ENCODE results near the gene CDKN1B. TPM values are rescaled to one million over a fixed set of nuclear protein-coding genes. Genes with fewer than 3 reads are reported as not detected.

CDKN1B gene
- total and polyA plus RNA-seq, 2 of the 13 experiments (the other 11 are each of a cell fraction or from before 2014, with no cell fraction given): 20.1 to 37.2 TPM

DNA sequence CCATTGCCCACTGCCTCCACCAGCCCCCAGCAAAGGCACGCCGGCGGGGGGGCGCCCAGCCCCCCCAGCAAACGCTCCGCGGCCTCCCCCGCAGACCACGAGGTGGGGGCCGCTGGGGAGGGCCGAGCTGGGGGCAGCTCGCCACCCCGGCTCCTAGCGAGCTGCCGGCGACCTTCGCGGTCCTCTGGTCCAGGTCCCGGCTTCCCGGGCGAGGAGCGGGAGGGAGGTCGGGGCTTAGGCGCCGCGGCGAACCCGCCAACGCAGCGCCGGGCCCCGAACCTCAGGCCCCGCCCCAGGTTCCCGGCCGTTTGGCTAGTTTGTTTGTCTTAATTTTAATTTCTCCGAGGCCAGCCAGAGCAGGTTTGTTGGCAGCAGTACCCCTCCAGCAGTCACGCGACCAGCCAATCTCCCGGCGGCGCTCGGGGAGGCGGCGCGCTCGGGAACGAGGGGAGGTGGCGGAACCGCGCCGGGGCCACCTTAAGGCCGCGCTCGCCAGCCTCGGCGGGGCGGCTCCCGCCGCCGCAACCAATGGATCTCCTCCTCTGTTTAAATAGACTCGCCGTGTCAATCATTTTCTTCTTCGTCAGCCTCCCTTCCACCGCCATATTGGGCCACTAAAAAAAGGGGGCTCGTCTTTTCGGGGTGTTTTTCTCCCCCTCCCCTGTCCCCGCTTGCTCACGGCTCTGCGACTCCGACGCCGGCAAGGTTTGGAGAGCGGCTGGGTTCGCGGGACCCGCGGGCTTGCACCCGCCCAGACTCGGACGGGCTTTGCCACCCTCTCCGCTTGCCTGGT, at the start of gene CDKN1B (continued):
- TF ChIP-seq, protein P1, sequence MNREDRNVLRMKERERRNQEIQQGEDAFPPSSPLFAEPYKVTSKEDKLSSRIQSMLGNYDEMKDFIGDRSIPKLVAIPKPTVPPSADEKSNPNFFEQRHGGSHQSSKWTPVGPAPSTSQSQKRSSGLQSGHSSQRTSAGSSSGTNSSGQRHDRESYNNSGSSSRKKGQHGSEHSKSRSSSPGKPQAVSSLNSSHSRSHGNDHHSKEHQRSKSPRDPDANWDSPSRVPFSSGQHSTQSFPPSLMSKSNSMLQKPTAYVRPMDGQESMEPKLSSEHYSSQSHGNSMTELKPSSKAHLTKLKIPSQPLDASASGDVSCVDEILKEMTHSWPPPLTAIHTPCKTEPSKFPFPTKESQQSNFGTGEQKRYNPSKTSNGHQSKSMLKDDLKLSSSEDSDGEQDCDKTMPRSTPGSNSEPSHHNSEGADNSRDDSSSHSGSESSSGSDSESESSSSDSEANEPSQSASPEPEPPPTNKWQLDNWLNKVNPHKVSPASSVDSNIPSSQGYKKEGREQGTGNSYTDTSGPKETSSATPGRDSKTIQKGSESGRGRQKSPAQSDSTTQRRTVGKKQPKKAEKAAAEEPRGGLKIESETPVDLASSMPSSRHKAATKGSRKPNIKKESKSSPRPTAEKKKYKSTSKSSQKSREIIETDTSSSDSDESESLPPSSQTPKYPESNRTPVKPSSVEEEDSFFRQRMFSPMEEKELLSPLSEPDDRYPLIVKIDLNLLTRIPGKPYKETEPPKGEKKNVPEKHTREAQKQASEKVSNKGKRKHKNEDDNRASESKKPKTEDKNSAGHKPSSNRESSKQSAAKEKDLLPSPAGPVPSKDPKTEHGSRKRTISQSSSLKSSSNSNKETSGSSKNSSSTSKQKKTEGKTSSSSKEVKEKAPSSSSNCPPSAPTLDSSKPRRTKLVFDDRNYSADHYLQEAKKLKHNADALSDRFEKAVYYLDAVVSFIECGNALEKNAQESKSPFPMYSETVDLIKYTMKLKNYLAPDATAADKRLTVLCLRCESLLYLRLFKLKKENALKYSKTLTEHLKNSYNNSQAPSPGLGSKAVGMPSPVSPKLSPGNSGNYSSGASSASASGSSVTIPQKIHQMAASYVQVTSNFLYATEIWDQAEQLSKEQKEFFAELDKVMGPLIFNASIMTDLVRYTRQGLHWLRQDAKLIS (CRISPR knock-in tag; IDR thresholded peaks at IDR 0.05): no peak; the same call in 1 of the 2 replicates
- TF ChIP-seq RARA (CRISPR knock-in tag; IDR thresholded peaks at IDR 0.05) (peak; percentile 27; the same call in 1 of the 2 replicates), ZNF746 (CRISPR knock-in tag; IDR thresholded peaks at IDR 0.05) (peak; percentile 80; the same call in 1 of the 2 replicates), SOX13 (IDR thresholded peaks at IDR 0.05) (no peak), SOX13 (CRISPR knock-in tag; conservative IDR thresholded peaks at IDR 0.05 in 1 of 2, IDR thresholded peaks at IDR 0.05 in 1 of 2) (peak in 1 of 2 experiments; percentile 27; a peak in 1 of 4 replicates), ZNF501 (CRISPR knock-in tag; IDR thresholded peaks at IDR 0.05) (peak; percentile 59; the same call in 1 of the 2 replicates), FIP1L1 (IDR thresholded peaks at IDR 0.05; ENCODE audit: borderline replicate concordance, insufficient read depth, low read depth, low read length) (0 out of 2 replicates have a peak, but pooled peaks have one; percentile 55), ZNF382 (CRISPR knock-in tag; IDR thresholded peaks at IDR 0.05; ENCODE audit: borderline replicate concordance) (no peak)
- TF ChIP-seq, protein P2, sequence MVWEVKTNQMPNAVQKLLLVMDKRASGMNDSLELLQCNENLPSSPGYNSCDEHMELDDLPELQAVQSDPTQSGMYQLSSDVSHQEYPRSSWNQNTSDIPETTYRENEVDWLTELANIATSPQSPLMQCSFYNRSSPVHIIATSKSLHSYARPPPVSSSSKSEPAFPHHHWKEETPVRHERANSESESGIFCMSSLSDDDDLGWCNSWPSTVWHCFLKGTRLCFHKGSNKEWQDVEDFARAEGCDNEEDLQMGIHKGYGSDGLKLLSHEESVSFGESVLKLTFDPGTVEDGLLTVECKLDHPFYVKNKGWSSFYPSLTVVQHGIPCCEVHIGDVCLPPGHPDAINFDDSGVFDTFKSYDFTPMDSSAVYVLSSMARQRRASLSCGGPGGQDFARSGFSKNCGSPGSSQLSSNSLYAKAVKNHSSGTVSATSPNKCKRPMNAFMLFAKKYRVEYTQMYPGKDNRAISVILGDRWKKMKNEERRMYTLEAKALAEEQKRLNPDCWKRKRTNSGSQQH (CRISPR knock-in tag; IDR thresholded peaks at IDR 0.05; ENCODE audit: low read depth): 0 out of 2 replicates have a peak, but pooled peaks have one; percentile 10
- TF ChIP-seq, protein P3, sequence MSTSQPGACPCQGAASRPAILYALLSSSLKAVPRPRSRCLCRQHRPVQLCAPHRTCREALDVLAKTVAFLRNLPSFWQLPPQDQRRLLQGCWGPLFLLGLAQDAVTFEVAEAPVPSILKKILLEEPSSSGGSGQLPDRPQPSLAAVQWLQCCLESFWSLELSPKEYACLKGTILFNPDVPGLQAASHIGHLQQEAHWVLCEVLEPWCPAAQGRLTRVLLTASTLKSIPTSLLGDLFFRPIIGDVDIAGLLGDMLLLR (CRISPR knock-in tag; IDR thresholded peaks at IDR 0.05): 0 out of 2 replicates have a peak, but pooled peaks have one; percentile 16
- TF ChIP-seq, protein P4, sequence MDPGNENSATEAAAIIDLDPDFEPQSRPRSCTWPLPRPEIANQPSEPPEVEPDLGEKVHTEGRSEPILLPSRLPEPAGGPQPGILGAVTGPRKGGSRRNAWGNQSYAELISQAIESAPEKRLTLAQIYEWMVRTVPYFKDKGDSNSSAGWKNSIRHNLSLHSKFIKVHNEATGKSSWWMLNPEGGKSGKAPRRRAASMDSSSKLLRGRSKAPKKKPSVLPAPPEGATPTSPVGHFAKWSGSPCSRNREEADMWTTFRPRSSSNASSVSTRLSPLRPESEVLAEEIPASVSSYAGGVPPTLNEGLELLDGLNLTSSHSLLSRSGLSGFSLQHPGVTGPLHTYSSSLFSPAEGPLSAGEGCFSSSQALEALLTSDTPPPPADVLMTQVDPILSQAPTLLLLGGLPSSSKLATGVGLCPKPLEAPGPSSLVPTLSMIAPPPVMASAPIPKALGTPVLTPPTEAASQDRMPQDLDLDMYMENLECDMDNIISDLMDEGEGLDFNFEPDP (CRISPR knock-in tag; conservative IDR thresholded peaks at IDR 0.05): 0 out of 2 replicates have a peak, but pooled peaks have one; percentile 83
- TF ChIP-seq, protein P5, sequence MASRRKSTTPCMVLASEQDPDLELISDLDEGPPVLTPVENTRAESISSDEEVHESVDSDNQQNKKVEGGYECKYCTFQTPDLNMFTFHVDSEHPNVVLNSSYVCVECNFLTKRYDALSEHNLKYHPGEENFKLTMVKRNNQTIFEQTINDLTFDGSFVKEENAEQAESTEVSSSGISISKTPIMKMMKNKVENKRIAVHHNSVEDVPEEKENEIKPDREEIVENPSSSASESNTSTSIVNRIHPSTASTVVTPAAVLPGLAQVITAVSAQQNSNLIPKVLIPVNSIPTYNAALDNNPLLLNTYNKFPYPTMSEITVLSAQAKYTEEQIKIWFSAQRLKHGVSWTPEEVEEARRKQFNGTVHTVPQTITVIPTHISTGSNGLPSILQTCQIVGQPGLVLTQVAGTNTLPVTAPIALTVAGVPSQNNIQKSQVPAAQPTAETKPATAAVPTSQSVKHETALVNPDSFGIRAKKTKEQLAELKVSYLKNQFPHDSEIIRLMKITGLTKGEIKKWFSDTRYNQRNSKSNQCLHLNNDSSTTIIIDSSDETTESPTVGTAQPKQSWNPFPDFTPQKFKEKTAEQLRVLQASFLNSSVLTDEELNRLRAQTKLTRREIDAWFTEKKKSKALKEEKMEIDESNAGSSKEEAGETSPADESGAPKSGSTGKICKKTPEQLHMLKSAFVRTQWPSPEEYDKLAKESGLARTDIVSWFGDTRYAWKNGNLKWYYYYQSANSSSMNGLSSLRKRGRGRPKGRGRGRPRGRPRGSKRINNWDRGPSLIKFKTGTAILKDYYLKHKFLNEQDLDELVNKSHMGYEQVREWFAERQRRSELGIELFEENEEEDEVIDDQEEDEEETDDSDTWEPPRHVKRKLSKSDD (CRISPR knock-in tag; IDR thresholded peaks at IDR 0.05; ENCODE audit: low read depth): 0 out of 2 replicates have a peak, but pooled peaks have one; percentile 71
- TF ChIP-seq, protein P6, sequence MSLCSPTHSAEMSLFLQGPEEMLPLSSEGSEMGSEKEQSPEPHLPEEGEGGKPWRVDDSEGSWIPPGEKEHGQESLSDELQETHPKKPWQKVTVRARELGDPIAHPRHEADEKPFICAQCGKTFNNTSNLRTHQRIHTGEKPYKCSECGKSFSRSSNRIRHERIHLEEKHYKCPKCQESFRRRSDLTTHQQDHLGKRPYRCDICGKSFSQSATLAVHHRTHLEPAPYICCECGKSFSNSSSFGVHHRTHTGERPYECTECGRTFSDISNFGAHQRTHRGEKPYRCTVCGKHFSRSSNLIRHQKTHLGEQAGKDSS (CRISPR knock-in tag; IDR thresholded peaks at IDR 0.05; ENCODE audit: borderline replicate concordance, low read depth): peak; percentile 17; the same call in 1 of the 2 replicates
- TF ChIP-seq, protein P7, sequence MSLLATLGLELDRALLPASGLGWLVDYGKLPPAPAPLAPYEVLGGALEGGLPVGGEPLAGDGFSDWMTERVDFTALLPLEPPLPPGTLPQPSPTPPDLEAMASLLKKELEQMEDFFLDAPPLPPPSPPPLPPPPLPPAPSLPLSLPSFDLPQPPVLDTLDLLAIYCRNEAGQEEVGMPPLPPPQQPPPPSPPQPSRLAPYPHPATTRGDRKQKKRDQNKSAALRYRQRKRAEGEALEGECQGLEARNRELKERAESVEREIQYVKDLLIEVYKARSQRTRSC (CRISPR knock-in tag; IDR thresholded peaks at IDR 0.05; ENCODE audit: low read depth): no peak
